Right lobe of liver (tissue), 4 donors: ENCODE data around the gene NDUFS8.

Experiments used
- POLR2A ChIP-seq: fragments of 450-650 bp; IDR thresholded peaks from one replicate; pipeline ENCODE4 v1.6.1; 2017; ENCODE audit warnings: antibody characterized with exemption, mild to moderate bottlenecking
- TF ChIP-seq, protein P1 (sequence below), 4 donors: fragments of 200-600 bp in 3 of 4; fragments of 450-650 bp in 1 of 4; IDR thresholded peaks; one replicate each; pipeline versions ENCODE4 v1.5.1 to v1.8.0; 2016 to 2022; ENCODE audit warnings: antibody characterized with exemption in 4 of 4, mild to moderate bottlenecking in 2 of 4
- donor health status: DM: no; HTN: no; CAD: no.
- donor health status: DM: no; HTN: no; CAD: no.
- donor health status: DM: no; HTN: yes; CAD: no.

DNA sequence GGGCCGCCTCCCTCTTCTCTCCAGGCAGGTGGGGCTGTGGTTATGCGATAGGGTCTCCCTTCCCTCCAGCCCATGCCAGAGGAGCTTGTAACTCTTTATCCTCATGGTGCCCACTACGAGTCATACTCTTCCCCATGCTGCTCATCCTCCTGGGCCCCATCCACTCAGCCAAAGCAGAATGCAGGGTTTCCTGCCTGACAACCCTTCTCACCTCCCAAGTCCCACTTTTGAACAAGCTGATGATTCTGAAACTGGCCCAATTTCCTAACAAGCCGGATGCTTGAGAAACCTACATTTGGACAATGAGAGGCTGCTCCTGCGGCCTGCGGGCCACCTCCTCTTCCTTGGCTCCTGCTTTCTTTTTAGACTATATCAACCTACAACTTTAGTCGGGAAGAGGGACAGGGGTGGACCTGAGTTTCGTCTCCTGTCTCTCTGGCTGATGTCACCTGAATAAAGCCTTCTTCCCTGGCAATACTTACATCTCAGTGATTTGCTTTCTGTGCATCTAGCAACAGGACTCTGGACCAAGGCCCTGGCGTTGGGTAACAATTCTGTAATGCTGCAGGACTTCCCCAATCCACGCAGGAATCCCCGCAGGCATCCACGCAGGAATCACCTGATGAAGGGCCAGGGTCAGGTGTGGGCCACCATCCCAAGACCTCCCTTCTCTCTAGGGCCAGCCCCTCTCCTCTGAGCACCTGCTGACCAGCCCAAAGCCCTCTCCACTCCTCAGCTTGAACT, 1.5 kb upstream of the NDUFS8 start:
- TF ChIP-seq, protein P1, sequence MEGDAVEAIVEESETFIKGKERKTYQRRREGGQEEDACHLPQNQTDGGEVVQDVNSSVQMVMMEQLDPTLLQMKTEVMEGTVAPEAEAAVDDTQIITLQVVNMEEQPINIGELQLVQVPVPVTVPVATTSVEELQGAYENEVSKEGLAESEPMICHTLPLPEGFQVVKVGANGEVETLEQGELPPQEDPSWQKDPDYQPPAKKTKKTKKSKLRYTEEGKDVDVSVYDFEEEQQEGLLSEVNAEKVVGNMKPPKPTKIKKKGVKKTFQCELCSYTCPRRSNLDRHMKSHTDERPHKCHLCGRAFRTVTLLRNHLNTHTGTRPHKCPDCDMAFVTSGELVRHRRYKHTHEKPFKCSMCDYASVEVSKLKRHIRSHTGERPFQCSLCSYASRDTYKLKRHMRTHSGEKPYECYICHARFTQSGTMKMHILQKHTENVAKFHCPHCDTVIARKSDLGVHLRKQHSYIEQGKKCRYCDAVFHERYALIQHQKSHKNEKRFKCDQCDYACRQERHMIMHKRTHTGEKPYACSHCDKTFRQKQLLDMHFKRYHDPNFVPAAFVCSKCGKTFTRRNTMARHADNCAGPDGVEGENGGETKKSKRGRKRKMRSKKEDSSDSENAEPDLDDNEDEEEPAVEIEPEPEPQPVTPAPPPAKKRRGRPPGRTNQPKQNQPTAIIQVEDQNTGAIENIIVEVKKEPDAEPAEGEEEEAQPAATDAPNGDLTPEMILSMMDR (IDR thresholded peaks at IDR 0.05): no peak
- TF ChIP-seq POLR2A: no peak
